Calu3 (cell line): ENCODE results near the gene TOPBP1. TPM values are rescaled to one million over a fixed set of nuclear protein-coding genes. Genes with fewer than 3 reads are reported as not detected.

Source experiments
- BruUV-seq: library from RNA; stranded (reverse); fragments of 400-500 nt; replicated peaks from 2 replicates; lab custom pipeline; 2021; lab: Mats Ljungman, UMichigan
- CTCF ChIA-PET: fragments of 300-600 bp; sonication (Branson Sonifier 250); formaldehyde crosslinking; loops from one replicate; lab custom pipeline; 2022; ENCODE audit warnings: antibody characterized with exemption; lab: Charles Lee
- DNase-seq: peaks from one replicate; pipeline ENCODE4 v3.0.0; 2022
- H3K27ac Mint-ChIP-seq: one replicate; pipeline ENCODE4 v1.8.0; 2022; ENCODE audit warnings: mixed read lengths; ENCODE audit not compliant: unreplicated experiment
- H3K27me3 Mint-ChIP-seq: one replicate; pipeline ENCODE4 v1.8.0; 2022; ENCODE audit warnings: mixed read lengths; ENCODE audit not compliant: unreplicated experiment
- H3K36me3 Mint-ChIP-seq: one replicate; pipeline ENCODE4 v1.8.0; 2022; ENCODE audit warnings: mild to moderate bottlenecking, moderate library complexity, mixed read lengths; ENCODE audit not compliant: insufficient read depth, unreplicated experiment
- H3K4me1 Mint-ChIP-seq: one replicate; pipeline ENCODE4 v1.8.0; 2022; ENCODE audit warnings: mild to moderate bottlenecking, low read depth, mixed read lengths; ENCODE audit not compliant: unreplicated experiment
- H3K4me3 Mint-ChIP-seq: one replicate; pipeline ENCODE4 v1.8.0; 2022; ENCODE audit warnings: mild to moderate bottlenecking, low read depth, moderate library complexity, mixed read lengths; ENCODE audit not compliant: unreplicated experiment
- H3K9me3 Mint-ChIP-seq: one replicate; pipeline ENCODE4 v1.8.0; 2022; ENCODE audit warnings: low read depth, mixed read lengths; ENCODE audit not compliant: unreplicated experiment
- intact Hi-C: fragments of 100-400 bp; cut with micrococcal nuclease; formaldehyde crosslinking; loops from one replicate; pipeline ENCODE4 v1.10.0; 2022; ENCODE audit not compliant: unreplicated experiment
- total RNA-seq: library from RNA; stranded (reverse); gene quantifications from 2 replicates; pipeline ENCODE4 v1.2.3, GENCODE V29; 2022
- TF ChIP-seq, protein P1 (sequence below): fragments of 200-600 bp; IDR thresholded peaks from one replicate; pipeline ENCODE4 v1.8.0; 2022; ENCODE audit warnings: antibody characterized with exemption; ENCODE audit not compliant: unreplicated experiment

TOPBP1 gene
- total RNA-seq, 1 experiment from 2014 or later, result 94.7 TPM

DNA sequence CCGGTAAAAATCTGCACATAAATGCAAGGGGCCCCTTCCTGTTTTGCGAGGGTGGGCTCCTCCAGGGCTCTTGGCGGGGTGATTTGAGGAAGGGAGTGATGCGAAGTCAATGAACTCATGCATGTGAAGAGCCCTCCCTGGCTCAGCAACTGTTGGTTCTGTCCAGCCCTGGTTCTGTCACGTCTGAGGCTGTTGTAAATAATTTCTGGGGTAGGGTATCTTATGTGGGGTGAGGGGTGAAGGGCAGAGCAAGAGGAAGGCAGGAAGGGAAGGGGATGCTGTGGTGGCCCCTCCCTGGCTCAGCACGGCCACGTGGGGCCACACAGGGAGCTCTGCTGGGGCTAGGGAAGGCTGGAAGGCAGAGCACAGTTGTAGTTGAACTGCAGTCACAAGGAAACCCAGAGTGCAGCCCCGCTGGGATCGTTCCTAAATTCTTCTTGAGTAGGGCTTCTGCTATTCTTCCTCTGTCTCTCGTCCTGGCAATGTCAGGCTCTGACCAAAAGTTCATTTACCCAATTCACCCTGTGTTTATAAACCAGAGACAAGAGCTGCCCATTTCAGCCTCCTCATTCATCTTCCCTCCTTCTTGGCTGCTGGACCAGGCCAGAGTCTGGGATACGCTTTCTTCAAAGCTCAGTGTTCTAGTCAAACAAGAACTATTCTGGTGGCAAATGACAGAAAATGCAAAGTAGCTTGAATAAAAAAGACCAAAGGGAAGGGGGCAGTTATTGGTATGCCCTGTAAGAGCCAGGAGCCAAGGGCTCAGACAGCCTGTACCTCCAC is 14.8 kb upstream of the TOPBP1 start:
- TF ChIP-seq, protein P1, sequence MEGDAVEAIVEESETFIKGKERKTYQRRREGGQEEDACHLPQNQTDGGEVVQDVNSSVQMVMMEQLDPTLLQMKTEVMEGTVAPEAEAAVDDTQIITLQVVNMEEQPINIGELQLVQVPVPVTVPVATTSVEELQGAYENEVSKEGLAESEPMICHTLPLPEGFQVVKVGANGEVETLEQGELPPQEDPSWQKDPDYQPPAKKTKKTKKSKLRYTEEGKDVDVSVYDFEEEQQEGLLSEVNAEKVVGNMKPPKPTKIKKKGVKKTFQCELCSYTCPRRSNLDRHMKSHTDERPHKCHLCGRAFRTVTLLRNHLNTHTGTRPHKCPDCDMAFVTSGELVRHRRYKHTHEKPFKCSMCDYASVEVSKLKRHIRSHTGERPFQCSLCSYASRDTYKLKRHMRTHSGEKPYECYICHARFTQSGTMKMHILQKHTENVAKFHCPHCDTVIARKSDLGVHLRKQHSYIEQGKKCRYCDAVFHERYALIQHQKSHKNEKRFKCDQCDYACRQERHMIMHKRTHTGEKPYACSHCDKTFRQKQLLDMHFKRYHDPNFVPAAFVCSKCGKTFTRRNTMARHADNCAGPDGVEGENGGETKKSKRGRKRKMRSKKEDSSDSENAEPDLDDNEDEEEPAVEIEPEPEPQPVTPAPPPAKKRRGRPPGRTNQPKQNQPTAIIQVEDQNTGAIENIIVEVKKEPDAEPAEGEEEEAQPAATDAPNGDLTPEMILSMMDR, result no peak
- BruUV-seq, result no TSS peak
- no peak for DNase-seq
- no peaks in the 10 kb centered on the region for H3K4me1 Mint-ChIP-seq
- intact Hi-C loops, result no loop called here
- CTCF ChIA-PET, result interaction anchor here (1.1 kb wide), 1 partner anchor 88 kb away, joined by 3 read pairs; no protein-coding TSS in a partner anchor
- H3K27ac Mint-ChIP-seq, result no peak overlapping the region
- no peak overlapping the region for H3K4me3 Mint-ChIP-seq
- H3K36me3 Mint-ChIP-seq, result peaks cover 5% of the 10 kb centered on the region
- H3K9me3 Mint-ChIP-seq, result no peaks in the 10 kb centered on the region
- peaks cover 28% of the 10 kb centered on the region for H3K27me3 Mint-ChIP-seq

DNA sequence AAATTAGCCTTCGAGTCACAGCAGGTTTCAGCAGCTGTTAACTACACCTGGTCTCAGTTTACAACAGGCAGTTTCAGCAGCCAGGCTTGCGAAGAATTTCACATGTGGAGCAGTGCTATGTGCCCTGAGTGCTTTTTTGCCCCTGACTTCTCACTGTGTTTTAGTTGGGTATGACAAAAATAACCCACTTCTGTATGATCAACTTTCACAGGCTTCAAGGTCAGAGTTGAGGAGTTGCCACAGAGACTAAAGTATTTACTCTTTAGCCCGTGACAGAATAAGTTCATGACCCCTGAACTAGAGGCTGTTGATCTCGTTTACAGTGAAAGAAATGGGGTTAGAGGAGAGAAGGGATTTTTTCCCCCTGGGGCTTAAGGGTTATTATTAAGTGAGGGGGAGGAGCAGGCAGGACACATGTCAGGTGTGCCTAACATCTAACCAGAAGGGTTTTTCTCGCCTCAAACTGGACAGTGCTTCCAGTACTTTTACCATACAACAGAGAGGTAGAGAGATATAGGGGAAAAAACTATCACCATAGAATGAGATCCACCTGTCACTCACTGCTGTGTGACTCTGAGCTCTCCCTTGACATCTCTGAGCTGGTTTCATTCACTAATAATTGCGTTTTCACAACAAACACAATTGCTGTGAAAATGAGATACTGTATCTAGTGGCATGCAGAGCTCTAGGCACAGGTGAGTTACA is 14.0 kb upstream of the TOPBP1 start:
- no peak for DNase-seq
- no TSS peak for BruUV-seq
- TF ChIP-seq, protein P1, result no peak
- Mint-ChIP-seq H3K4me1 (peaks cover 3% of the 10 kb centered on the region), H3K9me3 (no peaks in the 10 kb centered on the region), H3K27me3 (peaks cover 22% of the 10 kb centered on the region), H3K36me3 (peaks cover 5% of the 10 kb centered on the region), H3K4me3 (no peak overlapping the region), H3K27ac (no peak overlapping the region)
- CTCF ChIA-PET, result interaction anchor here (0.7 to 1.1 kb wide), 2 partner anchors 88 to 515 kb away, joined by 3 read pairs; no protein-coding TSS in a partner anchor
- intact Hi-C loops, result no loop called here

DNA sequence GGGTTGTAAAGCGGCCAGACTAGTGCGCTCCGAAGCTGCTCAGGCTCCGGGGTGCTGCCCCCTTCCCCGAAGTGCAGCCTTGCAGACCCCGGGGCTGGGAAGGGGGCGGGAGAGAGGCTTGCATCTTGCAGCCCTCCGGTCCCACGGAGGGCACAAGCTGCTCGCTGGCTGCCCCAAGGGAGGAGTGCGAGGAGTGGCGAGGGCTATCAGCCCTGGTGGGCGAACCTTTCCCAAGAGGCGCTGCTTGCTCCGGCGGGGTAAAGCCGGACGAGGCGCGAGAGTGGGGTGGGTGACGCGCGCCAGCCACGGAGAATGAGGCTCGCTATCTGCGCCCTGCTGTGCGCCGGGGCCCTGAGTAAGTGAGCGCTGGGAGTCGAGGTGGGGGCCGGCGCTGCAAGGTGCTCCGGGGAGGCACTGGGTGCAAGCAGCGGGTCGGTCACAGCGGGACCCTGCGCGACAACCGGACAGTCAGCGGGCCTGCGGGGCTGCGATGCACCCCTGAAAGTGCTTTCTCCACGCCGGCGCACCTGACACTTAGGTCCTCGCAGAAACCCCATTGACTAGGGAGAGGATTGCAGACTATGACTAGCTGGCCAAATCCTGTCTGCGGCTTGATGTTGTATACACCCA is 12.7 kb upstream of the TOPBP1 start:
- intact Hi-C loops, result no loop called here
- peaks cover 5% of the 10 kb centered on the region for H3K36me3 Mint-ChIP-seq
- TF ChIP-seq, protein P1, result no peak
- no TSS peak for BruUV-seq
- H3K4me3 Mint-ChIP-seq, result no peak overlapping the region
- H3K27ac Mint-ChIP-seq, result no peak overlapping the region
- no peak for DNase-seq
- CTCF ChIA-PET, result no interaction called here
- H3K27me3 Mint-ChIP-seq, result peaks cover 12% of the 10 kb centered on the region
- no peaks in the 10 kb centered on the region for H3K9me3 Mint-ChIP-seq
- H3K4me1 Mint-ChIP-seq, result peaks cover 12% of the 10 kb centered on the region

DNA sequence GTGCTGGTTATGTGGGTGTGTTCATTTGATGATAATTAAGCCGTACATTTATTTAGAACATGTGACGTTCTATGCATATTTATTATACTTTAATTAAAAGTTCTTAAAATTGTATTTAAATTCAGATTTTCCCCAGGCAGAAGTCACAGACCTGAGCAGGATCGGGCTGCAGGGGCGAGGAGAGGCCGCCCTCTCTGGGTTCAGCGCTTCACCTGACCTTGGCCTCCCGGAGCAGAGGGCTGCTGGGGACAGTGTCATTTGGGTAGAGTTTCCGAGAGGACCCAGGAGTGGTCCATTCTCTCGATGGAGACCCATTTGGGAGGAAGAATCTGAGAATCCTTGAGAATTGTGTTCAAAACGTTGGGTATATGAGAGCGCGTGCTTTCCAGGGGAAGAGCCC is 12.0 kb upstream of the TOPBP1 start:
- intact Hi-C loops, result no loop called here
- Mint-ChIP-seq H3K4me1 (peaks cover 12% of the 10 kb centered on the region), H3K27ac (no peak overlapping the region), H3K36me3 (peaks cover 5% of the 10 kb centered on the region), H3K27me3 (peaks cover 12% of the 10 kb centered on the region), H3K4me3 (no peak overlapping the region), H3K9me3 (no peaks in the 10 kb centered on the region)
- no TSS peak for BruUV-seq
- DNase-seq, result no peak
- CTCF ChIA-PET, result no interaction called here
- TF ChIP-seq, protein P1, result no peak
